GM21786 (cell line): ENCODE measurements around the gene NADK.

Experiments
- ATAC-seq: cut with Tn5 transposase; IDR thresholded peaks from one replicate; pipeline ENCODE4 v1.9.1; 2021; ENCODE audit not compliant: unreplicated experiment

Gene NADK

GRCh38 chr1:1777950-1778662 lies at the start of gene NADK:
NADK (minus strand) TSS chr1:1778470; CDS start chr1:1765406, 13,064 bp downstream.
- peak; percentile 25 for ATAC-seq

GRCh38 chr1:1827089-1827848 lies 49.0 kb upstream of the NADK start:
- ATAC-seq: no peak

- no peak for ATAC-seq
Observed at GRCh38 chr1:1826356-1827088, 48.3 kb upstream of the NADK start.

GRCh38 chr1:1825217-1825616 lies 46.9 kb upstream of the NADK start:
- no peak for ATAC-seq

- no peak for ATAC-seq
Observed at GRCh38 chr1:1819762-1820161, 41.5 kb upstream of the NADK start.

- ATAC-seq: no peak
Observed at GRCh38 chr1:1817221-1817620, 39.0 kb upstream of the NADK start.

GRCh38 chr1:1815606-1816281 lies 37.5 kb upstream of the NADK start:
- ATAC-seq: no peak

GRCh38 chr1:1809489-1809888 lies 31.2 kb upstream of the NADK start:
- no peak for ATAC-seq

GRCh38 chr1:1808206-1808605 lies 29.9 kb upstream of the NADK start:
- ATAC-seq: no peak

GRCh38 chr1:1806890-1807289 lies 28.6 kb upstream of the NADK start:
- no peak for ATAC-seq

GRCh38 chr1:1804301-1804700 lies 26.0 kb upstream of the NADK start:
- ATAC-seq: no peak

- no peak for ATAC-seq
Observed at GRCh38 chr1:1802871-1803270, 24.6 kb upstream of the NADK start.

- ATAC-seq: peak; percentile 87
Observed at GRCh38 chr1:1799716-1800115, 21.4 kb upstream of the NADK start.

- ATAC-seq: no peak
Observed at GRCh38 chr1:1797731-1798341, 19.6 kb upstream of the NADK start.

GRCh38 chr1:1796466-1796865 lies 18.2 kb upstream of the NADK start:
- ATAC-seq: no peak

- ATAC-seq: no peak
Observed at GRCh38 chr1:1794999-1795398, 16.7 kb upstream of the NADK start.

GRCh38 chr1:1793481-1794244 lies 15.4 kb upstream of the NADK start:
- ATAC-seq: no peak

GRCh38 chr1:1788646-1789431 lies 10.6 kb upstream of the NADK start:
- no peak for ATAC-seq

GRCh38 chr1:1788136-1788535 lies 9.9 kb upstream of the NADK start:
- ATAC-seq: no peak
